H1 (cell line): Measurements from ENCODE around the gene NHS. TPM values are rescaled to one million over a fixed set of nuclear protein-coding genes. Genes with fewer than 3 reads are reported as not detected.

ENCODE experiments used
- CTCF ChIA-PET: fragments of 300-600 bp; sonication (Branson Sonifier 250); formaldehyde crosslinking; loops from one replicate; lab custom pipeline; 2021; ENCODE audit not compliant: partially characterized antibody; lab: Charles Lee
- POLR2A ChIA-PET: fragments of 300-600 bp; sonication (Branson Sonifier 250); formaldehyde crosslinking; loops from one replicate; lab custom pipeline; 2021; ENCODE audit warnings: inconsistent platforms; ENCODE audit not compliant: partially characterized antibody; lab: Charles Lee
- DNase-seq, 2 experiments: peaks; one replicate each; pipeline versions ENCODE4 v3.0.0 to v3.0.0-alpha.2; 2010 to 2022; ENCODE audit warnings: low spot score in 2 of 2, low read depth in 1 of 2, mixed read lengths in 1 of 2
- FAIRE-seq: peaks from 2 replicates; lab custom pipeline; 2011; peaks lifted over from hg19 to GRCh38; lab: Jason Lieb, UNC
- H2AFZ ChIP-seq: 2 replicates; pipeline ENCODE4 v1.8.1; 2012; ENCODE audit warnings: low read length, inconsistent platforms
- H2AK5ac ChIP-seq: 2 replicates; pipeline ENCODE4 v1.6.1; 2013; ENCODE audit warnings: low read depth, low read length
- H2BK120ac ChIP-seq: replicated peaks from 2 replicates; pipeline ENCODE3; 2013; ENCODE audit warnings: low read depth, low read length, inconsistent platforms
- H2BK12ac ChIP-seq: 2 replicates; pipeline ENCODE4 v1.6.1; 2013; ENCODE audit warnings: low read depth, low read length
- H2BK15ac ChIP-seq: 2 replicates; pipeline ENCODE4 v1.6.1; 2013; ENCODE audit warnings: low read length
- H2BK20ac ChIP-seq: 2 replicates; pipeline ENCODE4 v1.6.1; 2013; ENCODE audit warnings: low read length
- H2BK5ac ChIP-seq: 2 replicates; pipeline ENCODE4 v1.6.1; 2013; ENCODE audit warnings: low read depth, low read length
- H3K14ac ChIP-seq: 2 replicates; pipeline ENCODE4 v1.6.1; 2013; ENCODE audit warnings: inconsistent platforms; ENCODE audit not compliant: insufficient read length
- H3K18ac ChIP-seq: 2 replicates; pipeline ENCODE4 v1.6.1; 2013; ENCODE audit warnings: low read length; ENCODE audit errors: extremely low read depth
- H3K23ac ChIP-seq: 2 replicates; pipeline ENCODE4 v1.6.1; 2013; ENCODE audit warnings: inconsistent platforms; ENCODE audit not compliant: insufficient read length
- H3K23me2 ChIP-seq: 2 replicates; pipeline ENCODE4 v1.6.1; 2013; ENCODE audit warnings: low read depth, low read length
- H3K27ac ChIP-seq: 2 replicates; pipeline ENCODE4 v1.6.1; 2011; ENCODE audit warnings: low read depth, low read length, inconsistent platforms
- H3K27me3 ChIP-seq, 4 experiments: replicated peaks in 1 of 4; 1 replicate in 1 of 4; 2 replicates in 3 of 4; pipeline versions ENCODE4 v1.6.1 to v1.8.1; 2011 to 2013; ENCODE audit warnings: low read length in 3 of 4, mild to moderate bottlenecking in 3 of 4, inconsistent platforms in 2 of 4, mixed read lengths in 2 of 4, moderate library complexity in 1 of 4; ENCODE audit not compliant: control insufficient read depth in 3 of 4, insufficient read depth in 3 of 4; ENCODE audit errors: extremely low read depth in 1 of 4
- H3K36me3 ChIP-seq, 4 experiments: 2 replicates each; pipeline versions ENCODE4 v1.6.1 to v1.8.1; 2011 to 2013; ENCODE audit warnings: mild to moderate bottlenecking in 4 of 4, low read length in 3 of 4, moderate library complexity in 2 of 4, control low read depth in 1 of 4, inconsistent platforms in 1 of 4; ENCODE audit not compliant: insufficient read depth in 4 of 4, control insufficient read depth in 2 of 4
- H3K4ac ChIP-seq: replicated peaks from 2 replicates; pipeline ENCODE3; 2013; ENCODE audit warnings: low read length, low read depth, mixed read lengths, inconsistent platforms; ENCODE audit not compliant: insufficient read length
- H3K4me1 ChIP-seq, 4 experiments: replicated peaks in 1 of 4; 1 replicate in 1 of 4; 2 replicates in 3 of 4; pipeline versions ENCODE4 v1.6.1 to v1.8.1; 2011 to 2013; ENCODE audit warnings: low read length in 3 of 4, inconsistent platforms in 2 of 4, mixed read lengths in 1 of 4; ENCODE audit not compliant: insufficient read depth in 4 of 4, control insufficient read depth in 3 of 4
- H3K4me2 ChIP-seq, 2 experiments: 2 replicates each; pipeline versions ENCODE4 v1.6.1 to v1.8.1; 2011 to 2013; ENCODE audit warnings: low read depth in 2 of 2, low read length in 2 of 2, control low read depth in 1 of 2, inconsistent platforms in 1 of 2, mild to moderate bottlenecking in 1 of 2; ENCODE audit not compliant: insufficient read depth in 1 of 2
- H3K4me3 ChIP-seq, 4 experiments: fragments of 200-600, 300-600 bp in 1 of 4; sonication (generic), shearing (Covaris generic), sonication (Bioruptor Twin) in 1 of 4; 2 replicates each; pipeline versions ENCODE4 v1.5.1 to v1.8.1; 2011 to 2016; ENCODE audit warnings: low read length in 4 of 4, low read depth in 3 of 4, control low read depth in 2 of 4, inconsistent platforms in 2 of 4, mild to moderate bottlenecking in 2 of 4, mixed read lengths in 1 of 4, moderate library complexity in 1 of 4; ENCODE audit not compliant: insufficient read depth in 2 of 4; ENCODE audit errors: extremely low read depth in 1 of 4
- H3K56ac ChIP-seq: replicated peaks from 2 replicates; pipeline ENCODE3; 2013; ENCODE audit warnings: low read depth, mild to moderate bottlenecking, mixed read lengths, low read length, inconsistent platforms; ENCODE audit not compliant: insufficient read length
- H3K79me1 ChIP-seq: 2 replicates; pipeline ENCODE4 v1.6.1; 2013; ENCODE audit warnings: low read depth, low read length, control low read depth
- H3K79me2 ChIP-seq, 2 experiments: 2 replicates each; pipeline versions ENCODE4 v1.6.1 to v1.8.1; 2012 to 2013; ENCODE audit warnings: low read length in 2 of 2, mild to moderate bottlenecking in 2 of 2, inconsistent platforms in 1 of 2; ENCODE audit not compliant: insufficient read depth in 2 of 2, control insufficient read depth in 1 of 2
- H3K9ac ChIP-seq, 4 experiments: replicated peaks in 1 of 4; 1 replicate in 1 of 4; 2 replicates in 3 of 4; pipeline versions ENCODE4 v1.6.1 to v1.8.1; 2011 to 2013; ENCODE audit warnings: low read depth in 3 of 4, low read length in 3 of 4, control low read depth in 2 of 4, mild to moderate bottlenecking in 2 of 4, moderate library complexity in 2 of 4, inconsistent platforms in 1 of 4; ENCODE audit errors: extremely low read depth in 1 of 4
- H3K9me3 ChIP-seq, 2 experiments: 2 replicates each; pipeline versions ENCODE4 v1.6.1 to v1.8.1; 2012 to 2013; ENCODE audit warnings: mild to moderate bottlenecking in 2 of 2, moderate library complexity in 2 of 2, control low read depth in 1 of 2, inconsistent platforms in 1 of 2, low read depth in 1 of 2, low read length in 1 of 2, mixed read lengths in 1 of 2; ENCODE audit not compliant: insufficient read depth in 2 of 2
- H4K20me1 ChIP-seq, 2 experiments: replicated peaks in 1 of 2; 2 replicates each; pipeline versions ENCODE3 to v1.8.1; 2011 to 2013; ENCODE audit warnings: inconsistent platforms in 2 of 2, low read length in 2 of 2, mild to moderate bottlenecking in 1 of 2; ENCODE audit not compliant: insufficient read depth in 2 of 2, control insufficient read depth in 1 of 2
- H4K5ac ChIP-seq: 2 replicates; pipeline ENCODE4 v1.6.1; 2013; ENCODE audit warnings: low read length, low read depth, mixed read lengths, inconsistent platforms; ENCODE audit not compliant: insufficient read length
- H4K8ac ChIP-seq: 2 replicates; pipeline ENCODE4 v1.8.0; 2013; ENCODE audit warnings: mild to moderate bottlenecking, moderate library complexity, low read length, inconsistent platforms; ENCODE audit not compliant: insufficient read depth; ENCODE audit errors: extremely low read depth
- H4K91ac ChIP-seq: replicated peaks from 2 replicates; pipeline ENCODE3; 2013; ENCODE audit warnings: low read length, mixed read lengths, inconsistent platforms; ENCODE audit not compliant: insufficient read length
- BCL11A ChIP-seq, 2 experiments: IDR thresholded peaks; one replicate each; pipeline ENCODE4 v1.6.1; 2011; ENCODE audit warnings: low read depth in 2 of 2, low read length in 2 of 2, mild to moderate bottlenecking in 2 of 2
- EZH2 ChIP-seq: fragments of 200-600 bp; sonication (generic); IDR thresholded peaks from 2 replicates; pipeline ENCODE4 v1.7.1; 2012; ENCODE audit warnings: low read depth, mild to moderate bottlenecking, moderate library complexity, low read length, inconsistent platforms; ENCODE audit not compliant: severe bottlenecking
- JUND ChIP-seq: IDR thresholded peaks from 2 replicates; pipeline ENCODE4 v1.6.1; 2011; ENCODE audit warnings: mild to moderate bottlenecking, improper control_type of control experiment, low read length
- KDM4A ChIP-seq: IDR thresholded peaks from one replicate; pipeline ENCODE4 v1.7.1; 2012; ENCODE audit warnings: low read depth, mild to moderate bottlenecking, moderate library complexity, low read length, inconsistent platforms; ENCODE audit not compliant: severe bottlenecking
- NANOG ChIP-seq: IDR thresholded peaks from 2 replicates; pipeline ENCODE4 v1.6.1; 2011; ENCODE audit warnings: low read length, low read depth, mild to moderate bottlenecking, inconsistent platforms; ENCODE audit not compliant: insufficient read depth, poor library complexity, severe bottlenecking
- RNF2 ChIP-seq: fragments of 200-900, 300-1000 bp; sonication (generic); IDR thresholded peaks from 2 replicates; pipeline ENCODE4 v1.7.1; 2016; ENCODE audit warnings: borderline replicate concordance, low read depth, mild to moderate bottlenecking, antibody characterized with exemption, low read length; ENCODE audit not compliant: poor library complexity, severe bottlenecking; ENCODE audit errors: missing control alignments
- SAP30 ChIP-seq: fragments of 300-600 bp; sonication (generic); IDR thresholded peaks from 2 replicates; pipeline ENCODE4 v1.7.1; 2012; ENCODE audit warnings: low read length, moderate library complexity, mild to moderate bottlenecking, inconsistent platforms; ENCODE audit not compliant: insufficient read depth, insufficient replicate concordance
- SP4 ChIP-seq: IDR thresholded peaks from 2 replicates; pipeline ENCODE4 v1.6.1; 2012; ENCODE audit warnings: low read length, inconsistent platforms
- WGBS, 2 experiments: shearing (Covaris generic) in 1 of 2; methylation state at CpG; one replicate each; pipeline versions ENCODE4 v1.1.6 to v1.1.7; 2013 to 2015; ENCODE audit warnings: low lambda C conversion rate in 2 of 2, mixed read lengths in 2 of 2, inconsistent platforms in 1 of 2, low coverage in 1 of 2, missing lambda C conversion rate in 1 of 2; ENCODE audit not compliant: insufficient replicate concordance in 2 of 2, insufficient coverage in 1 of 2, insufficient read length in 1 of 2; ENCODE audit errors: extremely low coverage in 1 of 2, missing lambda C conversion rate in 1 of 2; 5-methylcytosine and 5-hydroxymethylcytosine counted together
- polyA plus RNA-seq, 7 experiments: library from polyadenylated mRNA; depleted of rRNA in 3 of 7; stranded (reverse) in 5 of 7; unstranded in 2 of 7; fragments of >200 nt in 5 of 7; fragments of 200-250 nt in 2 of 7; gene quantifications; 1 replicate in 5 of 7; 2 replicates in 1 of 7; 4 replicates in 1 of 7; pipeline versions ENCODE4 v1.2.1 to v1.2.3, GENCODE V29; 2011 to 2013; ENCODE audit warnings: missing spikeins in 2 of 7, mixed read lengths in 2 of 7
- total RNA-seq: library from RNA; stranded (reverse); fragmentation: NEBNext Ultra II Directional; extraction: Animal tissue kit (Norgen Biotek cat#: 25700); gene quantifications from 2 replicates; pipeline ENCODE4 v1.2.1, GENCODE V29; 2021
- TF ChIP-seq, protein P1 (sequence below): IDR thresholded peaks from 2 replicates; pipeline ENCODE4 v1.6.1; 2012; ENCODE audit warnings: inconsistent platforms

The NHS gene
- total and polyA plus RNA-seq, 2 of the 8 experiments (the other 6 are each of a cell fraction or from before 2014, with no cell fraction given): 2.2 to 6.7 TPM

DNA sequence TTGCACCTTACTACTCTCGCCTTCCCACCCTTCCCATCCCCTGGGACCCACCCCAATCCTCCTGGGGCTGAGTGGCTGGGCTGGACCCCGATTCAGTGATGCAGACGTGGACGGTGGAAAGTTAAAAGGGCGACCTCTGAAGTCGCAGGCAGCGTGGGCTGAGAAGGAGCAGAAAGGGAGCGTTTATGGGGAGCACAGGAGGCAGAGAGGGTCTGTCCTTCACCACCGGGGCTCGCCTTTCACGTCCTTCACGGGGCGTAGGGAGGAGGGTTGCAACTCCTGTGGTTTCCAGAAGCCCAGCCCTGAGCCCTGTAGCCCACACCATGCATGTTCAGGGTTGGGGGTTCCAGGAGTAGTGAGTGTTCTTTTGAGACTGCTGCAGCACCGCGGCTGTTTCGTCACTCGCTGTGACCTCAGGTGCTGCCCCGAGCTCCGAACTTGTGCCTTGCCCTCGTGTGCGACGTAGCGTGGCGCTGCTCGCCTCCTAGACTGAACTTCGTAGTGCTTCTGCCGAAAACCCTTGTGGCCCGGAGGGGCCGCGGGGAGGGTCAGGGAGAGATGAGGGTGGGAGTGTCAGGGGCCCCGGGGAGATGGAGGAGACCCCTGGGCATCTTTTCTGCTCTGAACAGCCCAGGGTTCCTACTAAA is 1.6 kb downstream of the NHS start:
- Histone ChIP-seq H3K4me3 (peak overlapping the region; percentile 45 to 70 (median 52)), H4K8ac (peak overlapping the region; percentile 68; the same call in 1 of the 2 replicates), H3K23ac (no peak overlapping the region), H3K79me2 (peaks cover 0 to 2% of the 10 kb centered on the region in 2 experiments; a peak in 1 of 4 replicates), H3K14ac (no peak overlapping the region), H2BK120ac (no peak overlapping the region), H2BK20ac (no peak overlapping the region), H3K4me2 (peak overlapping the region; percentile 75 to 80), H2BK12ac (no peak overlapping the region), H3K27me3 (peaks cover 7 to 21% (median 19%) of the 10 kb centered on the region in 4 experiments; a peak in 6 of 7 replicates), H2AK5ac (no peak overlapping the region), H3K23me2 (peaks cover 18% of the 10 kb centered on the region; the same call in 1 of the 2 replicates), H4K20me1 (peaks cover 0 to 2% of the 10 kb centered on the region in 2 experiments), H3K9me3 (no peaks in the 10 kb centered on the region), H3K27ac (no peak overlapping the region), H2BK15ac (no peak overlapping the region), H2BK5ac (no peak overlapping the region), H3K56ac (no peak overlapping the region), H3K9ac (peak overlapping the region in 1 of 4 experiments; percentile 38; a peak in 1 of 7 replicates), H3K18ac (no peak overlapping the region), H3K36me3 (no peaks in the 10 kb centered on the region), H4K91ac (no peak overlapping the region), H3K4ac (no peak overlapping the region), H4K5ac (no peak overlapping the region), H2AFZ (no peak overlapping the region), H3K79me1 (no peaks in the 10 kb centered on the region), H3K4me1 (peaks cover 0 to 3% (median 0%) of the 10 kb centered on the region in 4 experiments; a peak in 5 of 7 replicates)
- TF ChIP-seq, protein P1, sequence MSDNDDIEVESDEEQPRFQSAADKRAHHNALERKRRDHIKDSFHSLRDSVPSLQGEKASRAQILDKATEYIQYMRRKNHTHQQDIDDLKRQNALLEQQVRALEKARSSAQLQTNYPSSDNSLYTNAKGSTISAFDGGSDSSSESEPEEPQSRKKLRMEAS: peak; percentile 29; the same call in 1 of the 2 replicates
- TF ChIP-seq NANOG (no peak), JUND (no peak), SAP30 (no peak), KDM4A (peak; percentile 6), BCL11A (IDR thresholded peaks at IDR 0.05; ENCODE audit: low read depth in 2 of 2, low read length in 2 of 2) (no peak), RNF2 (no peak), EZH2 (peak; percentile 46), SP4 (no peak)
- POLR2A ChIA-PET: interaction anchor here (0.7 kb wide), 1 partner anchor 167 kb away, joined by 3 read pairs; no protein-coding TSS in a partner anchor
- peak in 1 of 2 experiments; percentile 46 for DNase-seq
- 0% methylated on average over 19 of the region's 31 CpGs; no CpG with 5 or more reads in 1 of the 2 experiments for WGBS, 2 experiments
- FAIRE-seq: no peak
- CTCF ChIA-PET: interaction anchor here (0.9 to 1.2 kb wide), 3 partner anchors 135 to 155 kb away, joined by 3 read pairs; no protein-coding TSS in a partner anchor
